ENCODE measurements around the gene OR52E1. TPM values are rescaled to one million over a fixed set of nuclear protein-coding genes. Genes with fewer than 3 reads are reported as not detected.

The OR52E1 gene
- not detected in 5 replicates for total RNA-seq (2022; extraction: Qiagen RNA extraction)

GRCh38 chr11:5069272-5069671 lies at the start of gene OR52E1:
TSS of gene OR52E1 (plus strand) at chr11:5069572.

DNA sequence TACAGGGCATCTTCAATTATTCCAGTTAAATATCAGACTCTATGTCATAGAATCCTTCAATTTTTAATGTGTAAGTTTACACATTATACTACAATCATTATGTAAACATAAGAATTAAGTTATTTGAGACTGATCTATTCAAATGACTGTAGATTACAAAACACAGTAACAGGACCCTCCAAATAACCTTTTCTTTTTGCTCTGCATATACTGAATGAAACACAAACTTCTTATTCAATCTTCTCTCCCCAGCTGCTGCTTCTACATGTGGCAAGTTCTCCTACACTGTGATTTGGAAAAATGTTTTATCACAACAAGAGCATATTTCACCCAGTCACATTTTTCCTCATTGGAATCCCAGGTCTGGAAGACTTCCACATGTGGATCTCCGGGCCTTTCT lies 23.1 kb upstream of the OR52E1 start, which contains the start of gene OR52J3:
OR52J3 (plus strand) TSS at position 301 of the 400 bp plus-strand sequence; CDS start at position 301, 0 bp downstream.

DNA sequence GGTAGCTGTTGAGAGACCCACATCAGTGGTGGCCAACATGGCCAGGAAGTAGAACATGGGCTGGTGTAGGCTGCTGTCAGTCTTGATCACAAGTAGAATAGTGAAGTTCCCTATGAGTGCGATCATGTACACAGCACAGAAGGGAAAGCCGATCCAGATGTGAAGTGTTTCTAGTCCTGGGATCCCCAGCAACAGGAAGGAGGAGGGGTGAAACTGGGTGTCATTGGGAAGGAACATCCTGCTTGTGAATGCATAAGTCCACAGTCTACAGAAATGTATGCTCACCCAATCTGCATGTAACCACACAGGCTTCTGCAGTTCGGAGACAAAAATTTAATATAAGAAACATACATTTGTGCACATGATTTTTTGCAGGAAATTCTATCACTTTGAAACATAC lies 10.0 kb upstream of the OR52E1 start, which contains the start of gene OR52E2:
OR52E2 (minus strand) TSS at position 237 of the 400 bp plus-strand sequence; CDS start at position 237, 0 bp downstream.

Other genes starting within 250 kb of the OR52E1 start
- not detected in 5 replicates for gene OR51F2, start 248.3 kb upstream of the OR52E1 start, total RNA-seq (2022; extraction: Qiagen RNA extraction)
- not detected in 5 replicates for gene OR51S1, start 220.4 kb upstream of the OR52E1 start, total RNA-seq (2022; extraction: Qiagen RNA extraction)
- gene OR51T1, start 187.7 kb upstream of the OR52E1 start, total RNA-seq (2022; extraction: Qiagen RNA extraction) = not detected in 5 replicates
- not detected in 5 replicates for gene OR51A7, start 165.8 kb upstream of the OR52E1 start, total RNA-seq (2022; extraction: Qiagen RNA extraction)
- not detected in 5 replicates for gene OR51G2, start 150.2 kb upstream of the OR52E1 start, total RNA-seq (2022; extraction: Qiagen RNA extraction)
- gene OR51G1, start 145.2 kb upstream of the OR52E1 start, total RNA-seq (2022; extraction: Qiagen RNA extraction) = not detected in 5 replicates
- gene OR51A4, start 122.0 kb upstream of the OR52E1 start, total RNA-seq (2022; extraction: Qiagen RNA extraction) = not detected in 5 replicates
- gene OR51A2, start 113.9 kb upstream of the OR52E1 start, total RNA-seq (2022; extraction: Qiagen RNA extraction) = not detected in 5 replicates
- gene OR51L1, start 74.7 kb upstream of the OR52E1 start, total RNA-seq (2022; extraction: Qiagen RNA extraction) = not detected in 5 replicates
- gene OR52J3, start 23.0 kb upstream of the OR52E1 start, total RNA-seq (2022; extraction: Qiagen RNA extraction) = not detected in 5 replicates
- gene OR52E2, start 9.9 kb upstream of the OR52E1 start, total RNA-seq (2022; extraction: Qiagen RNA extraction) = not detected in 5 replicates
- not detected in 5 replicates for gene OR52A5, start 68.8 kb downstream of the OR52E1 start, total RNA-seq (2022; extraction: Qiagen RNA extraction)
- not detected in 5 replicates for gene OR52A1, start 85.2 kb downstream of the OR52E1 start, total RNA-seq (2022; extraction: Qiagen RNA extraction)
- gene OR51V1, start 131.1 kb downstream of the OR52E1 start, total RNA-seq (2022; extraction: Qiagen RNA extraction) = not detected in 5 replicates
- 0.24 TPM in 1 of 5 replicates, not detected in the others for gene HBB, start 157.5 kb downstream of the OR52E1 start, total RNA-seq (2022; extraction: Qiagen RNA extraction)
- gene HBD, start 164.9 kb downstream of the OR52E1 start, total RNA-seq (2022; extraction: Qiagen RNA extraction) = not detected in 5 replicates
- not detected in 5 replicates for gene HBG1, start 180.3 kb downstream of the OR52E1 start, total RNA-seq (2022; extraction: Qiagen RNA extraction)
- gene HBG2, start 185.2 kb downstream of the OR52E1 start, total RNA-seq (2022; extraction: Qiagen RNA extraction) = not detected in 5 replicates
- 0.10 to 0.19 TPM (median 0.17 TPM) in 3 of 5 replicates, not detected in the others for gene HBE1, start 200.4 kb downstream of the OR52E1 start, total RNA-seq (2022; extraction: Qiagen RNA extraction)
- not detected in 5 replicates for gene OR51B4, start 232.4 kb downstream of the OR52E1 start, total RNA-seq (2022; extraction: Qiagen RNA extraction)

Data from A549 treated with AZD2906 at 1 μM for 4 hours (cell line).